ENCODE results near the gene ADAD2.

Gene ADAD2

DNA sequence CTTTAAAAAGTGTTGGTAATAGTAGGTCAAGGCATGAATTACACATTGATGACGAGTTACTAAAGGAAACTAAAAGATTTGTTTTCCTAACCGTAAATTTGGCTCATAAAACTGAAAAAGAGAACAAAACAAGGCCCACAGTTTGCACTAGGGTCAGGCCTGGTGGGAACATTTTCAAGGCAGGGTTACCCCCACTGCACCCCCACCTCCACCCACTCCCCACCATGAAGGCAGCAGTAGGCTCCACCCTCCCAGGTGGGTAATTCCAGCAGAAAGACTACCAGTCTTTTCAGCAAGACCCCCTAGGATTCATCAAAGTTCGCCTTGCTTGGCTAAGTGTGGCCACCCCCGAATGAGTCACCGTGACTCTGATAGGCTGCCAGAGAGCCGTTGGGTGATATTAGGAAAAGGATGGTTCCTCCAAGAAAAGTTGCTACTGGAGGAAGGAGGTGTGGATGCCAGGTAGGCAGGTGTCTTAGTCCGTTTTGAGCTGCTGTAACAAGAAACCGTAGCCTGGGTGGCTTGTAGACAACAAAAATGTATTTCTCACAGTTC is 37.2 kb upstream of the ADAD2 start:
- Histone ChIP-seq H3K27me3 (replicated peaks; ENCODE audit: insufficient read depth, low read length) (no peaks in the 10 kb centered on the region), H3K4me2 (ENCODE audit: low read depth, low read length) (no peak overlapping the region)

DNA sequence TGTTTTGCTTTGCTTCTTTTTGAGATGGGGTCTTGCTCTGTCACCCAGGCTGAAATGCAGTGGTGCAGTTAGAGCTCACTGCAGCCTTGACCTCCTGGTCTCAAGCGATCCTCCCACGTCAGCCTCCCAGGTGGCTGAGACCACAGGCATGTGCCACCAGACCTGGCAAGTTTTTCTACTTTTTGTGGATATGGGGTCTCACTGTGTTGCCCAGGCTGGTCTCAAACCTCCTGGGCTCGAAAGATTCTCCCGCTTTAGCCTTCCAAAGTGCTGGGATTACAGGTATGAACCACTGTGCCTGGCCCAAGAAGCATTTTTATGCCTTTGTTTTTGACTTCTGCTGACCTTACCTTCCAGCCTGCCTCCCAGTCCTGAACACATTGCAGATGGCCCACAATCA is 35.7 kb upstream of the ADAD2 start:
- H3K9ac ChIP-seq (ENCODE audit: low read length) = no peak overlapping the region
- no peaks in the 10 kb centered on the region for H3K79me2 ChIP-seq (ENCODE audit: low read length)
- no peaks in the 10 kb centered on the region for H3F3A ChIP-seq (ENCODE audit: insufficient read depth, low read length)
- H3K4me2 ChIP-seq (ENCODE audit: low read depth, low read length) = no peak overlapping the region
- H3K27me3 ChIP-seq (replicated peaks; ENCODE audit: insufficient read depth, low read length) = no peaks in the 10 kb centered on the region
- no peak overlapping the region for H3K27ac ChIP-seq (ENCODE audit: low read length)
- H4K20me1 ChIP-seq (ENCODE audit: insufficient read depth, low read length) = no peaks in the 10 kb centered on the region
- DNase-seq = no peak
- no peak overlapping the region for H3K4me3 ChIP-seq (ENCODE audit: low read length)
- H3K36me3 ChIP-seq (replicated peaks; ENCODE audit: insufficient read depth, low read length) = no peaks in the 10 kb centered on the region
- H2AFZ ChIP-seq (ENCODE audit: low read length) = no peak overlapping the region
- no peaks in the 10 kb centered on the region for H3K9me2 ChIP-seq (replicated peaks; ENCODE audit: insufficient read depth, low read length)
- no peaks in the 10 kb centered on the region for H3K9me3 ChIP-seq (replicated peaks; ENCODE audit: insufficient read depth, low read length)
- TF ChIP-seq, protein P1, sequence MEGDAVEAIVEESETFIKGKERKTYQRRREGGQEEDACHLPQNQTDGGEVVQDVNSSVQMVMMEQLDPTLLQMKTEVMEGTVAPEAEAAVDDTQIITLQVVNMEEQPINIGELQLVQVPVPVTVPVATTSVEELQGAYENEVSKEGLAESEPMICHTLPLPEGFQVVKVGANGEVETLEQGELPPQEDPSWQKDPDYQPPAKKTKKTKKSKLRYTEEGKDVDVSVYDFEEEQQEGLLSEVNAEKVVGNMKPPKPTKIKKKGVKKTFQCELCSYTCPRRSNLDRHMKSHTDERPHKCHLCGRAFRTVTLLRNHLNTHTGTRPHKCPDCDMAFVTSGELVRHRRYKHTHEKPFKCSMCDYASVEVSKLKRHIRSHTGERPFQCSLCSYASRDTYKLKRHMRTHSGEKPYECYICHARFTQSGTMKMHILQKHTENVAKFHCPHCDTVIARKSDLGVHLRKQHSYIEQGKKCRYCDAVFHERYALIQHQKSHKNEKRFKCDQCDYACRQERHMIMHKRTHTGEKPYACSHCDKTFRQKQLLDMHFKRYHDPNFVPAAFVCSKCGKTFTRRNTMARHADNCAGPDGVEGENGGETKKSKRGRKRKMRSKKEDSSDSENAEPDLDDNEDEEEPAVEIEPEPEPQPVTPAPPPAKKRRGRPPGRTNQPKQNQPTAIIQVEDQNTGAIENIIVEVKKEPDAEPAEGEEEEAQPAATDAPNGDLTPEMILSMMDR (IDR thresholded peaks at IDR 0.05; ENCODE audit: low read length) = no peak
- TF ChIP-seq EZH2 (optimal IDR thresholded peaks at IDR 0.05; ENCODE audit: low read depth, low read length) (no peak), EZH2phosphoT487 (IDR thresholded peaks at IDR 0.05; ENCODE audit: low read length) (no peak)
- no peaks in the 10 kb centered on the region for H3K4me1 ChIP-seq (ENCODE audit: low read length)

More for the DNA sequence above, 37.2 kb upstream of the ADAD2 start:
- DNase-seq = no peak
- Histone ChIP-seq H3K79me2 (ENCODE audit: low read length) (no peaks in the 10 kb centered on the region), H3K4me3 (ENCODE audit: low read length) (no peak overlapping the region), H4K20me1 (ENCODE audit: insufficient read depth, low read length) (no peaks in the 10 kb centered on the region), H3K27ac (ENCODE audit: low read length) (no peak overlapping the region), H3K4me1 (ENCODE audit: low read length) (no peaks in the 10 kb centered on the region), H3K9ac (ENCODE audit: low read length) (no peak overlapping the region), H3K9me3 (replicated peaks; ENCODE audit: insufficient read depth, low read length) (no peaks in the 10 kb centered on the region), H2AFZ (ENCODE audit: low read length) (no peak overlapping the region), H3K36me3 (replicated peaks; ENCODE audit: insufficient read depth, low read length) (no peaks in the 10 kb centered on the region), H3K9me2 (replicated peaks; ENCODE audit: insufficient read depth, low read length) (no peaks in the 10 kb centered on the region), H3F3A (ENCODE audit: insufficient read depth, low read length) (no peaks in the 10 kb centered on the region)
- TF ChIP-seq EZH2phosphoT487 (IDR thresholded peaks at IDR 0.05; ENCODE audit: low read length) = no peak
- TF ChIP-seq, protein P1 (IDR thresholded peaks at IDR 0.05; ENCODE audit: low read length) = no peak
- no peak for TF ChIP-seq EZH2 (optimal IDR thresholded peaks at IDR 0.05; ENCODE audit: low read depth, low read length)

DNA sequence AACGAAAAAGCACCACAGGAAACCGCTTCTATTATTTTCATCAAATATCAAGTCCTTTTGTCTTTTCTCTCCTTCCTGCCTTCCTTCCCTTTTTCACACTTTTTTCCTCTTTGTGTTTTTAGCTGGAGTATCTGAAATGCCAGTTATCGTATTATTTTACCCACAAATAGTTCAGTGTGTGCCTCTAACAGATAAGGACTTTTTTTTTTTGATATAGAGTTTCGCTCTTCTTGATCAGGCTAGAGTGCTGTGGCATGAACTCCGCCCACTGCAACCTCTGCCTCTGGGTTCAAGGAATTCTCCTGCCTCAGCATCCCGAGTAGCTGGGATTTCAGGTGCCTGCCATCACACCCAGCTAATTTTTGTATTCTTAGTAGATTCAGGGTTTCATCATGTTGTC is 35.2 kb upstream of the ADAD2 start:
- H3K9me3 ChIP-seq (replicated peaks; ENCODE audit: insufficient read depth, low read length) = no peaks in the 10 kb centered on the region
- no peak overlapping the region for H2AFZ ChIP-seq (ENCODE audit: low read length)
- H3K27ac ChIP-seq (ENCODE audit: low read length) = no peak overlapping the region
- no peaks in the 10 kb centered on the region for H3K4me1 ChIP-seq (ENCODE audit: low read length)
- no peak overlapping the region for H3K4me2 ChIP-seq (ENCODE audit: low read depth, low read length)
- no peaks in the 10 kb centered on the region for H3K36me3 ChIP-seq (replicated peaks; ENCODE audit: insufficient read depth, low read length)
- no peak overlapping the region for H3K4me3 ChIP-seq (ENCODE audit: low read length)
- H3F3A ChIP-seq (ENCODE audit: insufficient read depth, low read length) = no peaks in the 10 kb centered on the region
- TF ChIP-seq EZH2phosphoT487 (IDR thresholded peaks at IDR 0.05; ENCODE audit: low read length) (no peak), EZH2 (optimal IDR thresholded peaks at IDR 0.05; ENCODE audit: low read depth, low read length) (no peak)
- TF ChIP-seq, protein P1 (IDR thresholded peaks at IDR 0.05; ENCODE audit: low read length) = no peak
- no peaks in the 10 kb centered on the region for H3K27me3 ChIP-seq (replicated peaks; ENCODE audit: insufficient read depth, low read length)
- H3K9me2 ChIP-seq (replicated peaks; ENCODE audit: insufficient read depth, low read length) = no peaks in the 10 kb centered on the region
- H4K20me1 ChIP-seq (ENCODE audit: insufficient read depth, low read length) = no peaks in the 10 kb centered on the region
- no peaks in the 10 kb centered on the region for H3K79me2 ChIP-seq (ENCODE audit: low read length)
- DNase-seq = no peak
- H3K9ac ChIP-seq (ENCODE audit: low read length) = no peak overlapping the region

Measured in MM.1S (cell line).